HG03457 (cell line): ENCODE data around the gene FASLG.
A peak's percentile ranks its signal among the peaks of the same experiment; 100 is the strongest.

Source experiments
- ATAC-seq: cut with Tn5 transposase; IDR thresholded peaks from one replicate; pipeline ENCODE4 v1.9.1; 2021; ENCODE audit warnings: moderate number of reproducible peaks; ENCODE audit not compliant: unreplicated experiment

FASLG gene

GRCh38 chr1:172642970-172643369 lies 15.9 kb upstream of the FASLG start:
- no peak for ATAC-seq

- no peak for ATAC-seq
These were observed 12.2 kb upstream of the FASLG start for GRCh38 chr1:172646653-172647052.

GRCh38 chr1:172647110-172647564 lies 11.8 kb upstream of the FASLG start:
- no peak for ATAC-seq

GRCh38 chr1:172647987-172648386 lies 10.9 kb upstream of the FASLG start:
- ATAC-seq, result no peak

GRCh38 chr1:172650474-172651193 lies 8.3 kb upstream of the FASLG start:
- no peak for ATAC-seq

- ATAC-seq, result no peak
These were observed 5.7 kb upstream of the FASLG start for GRCh38 chr1:172653015-172653709.

DNA sequence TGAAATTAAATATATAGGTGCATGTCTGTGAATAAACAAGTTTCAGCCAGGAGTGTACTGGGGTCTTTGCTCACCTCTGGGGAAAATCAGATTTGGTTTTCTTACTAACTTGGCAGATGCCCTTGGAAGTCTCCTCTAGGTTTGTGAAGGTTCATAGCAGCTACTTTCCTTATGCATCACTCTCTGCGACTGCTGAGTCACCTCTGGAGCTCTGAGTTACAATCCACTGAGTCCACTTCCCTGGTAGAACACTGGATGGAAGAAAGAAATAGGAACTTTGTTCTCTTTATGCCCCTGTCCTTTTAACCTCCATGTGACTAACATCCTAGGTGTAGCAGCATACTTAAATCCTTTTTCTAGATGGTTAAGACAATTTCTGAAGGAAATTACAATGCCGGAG lies 4.4 kb upstream of the FASLG start:
- ATAC-seq, result no peak

- no peak for ATAC-seq
These were observed 2.3 kb upstream of the FASLG start for GRCh38 chr1:172656576-172656975.

DNA sequence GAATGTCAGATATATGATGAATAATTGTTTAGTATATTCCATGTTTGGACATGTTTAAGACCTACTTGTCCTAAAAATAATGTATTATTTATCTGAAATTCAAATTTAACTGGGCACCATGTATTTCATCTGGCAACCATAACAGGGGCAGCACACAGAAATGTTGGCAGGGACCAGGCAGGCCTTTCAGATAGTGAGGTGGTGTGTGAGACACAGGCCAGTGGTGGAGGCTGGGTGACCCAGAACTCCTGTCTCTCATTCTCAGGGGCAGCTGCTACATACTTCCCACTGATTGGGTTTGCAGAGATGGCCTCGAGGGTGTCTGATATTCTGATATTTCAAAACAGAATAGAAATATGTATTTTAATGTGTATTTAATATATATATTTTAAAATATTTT lies 1.3 kb upstream of the FASLG start:
- no peak for ATAC-seq

DNA sequence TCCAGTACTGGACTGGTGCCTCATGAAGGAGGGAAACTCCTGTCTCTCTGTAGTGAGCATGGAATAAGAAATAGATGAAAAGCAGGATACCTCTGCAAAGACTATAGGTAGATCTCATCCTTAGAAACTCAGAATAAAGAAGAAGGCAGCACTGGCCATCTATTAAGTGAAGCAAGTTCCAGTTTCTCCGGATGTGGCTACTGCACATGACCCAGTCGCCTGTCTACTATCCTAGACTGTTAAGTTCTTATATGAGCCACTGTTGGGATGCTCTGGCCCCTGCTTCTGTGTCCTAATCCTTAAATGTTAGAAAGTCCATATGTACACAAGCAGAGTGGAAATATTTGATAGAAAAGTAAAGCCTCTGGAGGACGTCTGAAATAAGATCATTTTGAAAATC lies 2.2 kb downstream of the FASLG start:
- ATAC-seq, result no peak

DNA sequence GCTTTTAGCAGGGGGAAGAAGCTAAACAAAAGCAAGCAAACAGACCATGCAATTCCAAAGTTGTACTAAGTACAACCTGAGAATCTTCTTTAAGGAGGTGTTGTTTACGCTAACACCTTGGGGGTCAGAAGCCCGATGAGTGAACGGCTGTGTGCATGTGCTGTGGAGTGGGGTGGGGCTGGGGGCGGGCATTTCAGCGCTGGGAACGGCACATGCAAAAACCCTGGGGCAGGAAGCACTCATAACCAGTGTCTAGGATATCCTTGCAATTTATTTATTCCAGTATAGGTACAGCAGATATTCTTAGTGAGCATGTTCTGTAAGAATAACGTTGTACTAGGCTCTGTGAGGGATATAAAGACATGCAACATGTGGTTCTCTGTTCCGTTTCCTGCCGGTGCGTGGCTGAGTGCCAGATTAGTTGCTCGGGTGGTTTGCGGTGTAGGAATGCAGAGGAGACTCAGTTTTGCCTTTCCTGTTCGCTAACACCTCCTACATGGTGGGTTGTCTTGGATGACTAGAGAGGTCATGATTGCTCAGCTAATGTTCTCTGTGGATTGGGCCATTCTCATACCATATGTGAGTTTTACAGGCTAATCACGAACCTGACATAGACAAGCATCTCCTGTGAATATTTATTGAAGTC lies 3.7 kb downstream of the FASLG start:
- ATAC-seq, result peak; percentile 75

GRCh38 chr1:172663732-172664131 lies 4.8 kb downstream of the FASLG start:
- no peak for ATAC-seq

- ATAC-seq, result no peak
These were observed 9.2 kb downstream of the FASLG start for GRCh38 chr1:172668097-172668496.

GRCh38 chr1:172669011-172669410 lies 10.1 kb downstream of the FASLG start:
- ATAC-seq, result no peak

DNA sequence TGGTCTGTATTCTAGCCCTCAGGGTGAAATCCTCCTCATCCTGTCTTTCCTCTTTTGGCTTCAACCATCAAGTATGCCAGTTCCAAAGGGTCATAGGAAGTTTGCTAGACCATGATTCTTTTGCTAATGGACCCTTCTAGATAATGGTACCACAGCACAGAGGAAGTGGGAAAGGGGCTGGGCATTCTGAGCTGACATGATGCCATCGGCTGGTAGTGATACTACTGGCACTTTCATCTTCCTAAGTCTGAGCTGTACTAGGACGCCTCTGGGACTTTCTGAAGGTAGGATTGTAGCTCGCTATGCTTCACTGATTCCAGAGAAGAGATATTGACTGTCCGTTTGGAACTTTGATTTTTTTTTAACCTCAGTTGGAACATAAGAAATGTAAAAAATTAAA lies 11.4 kb downstream of the FASLG start:
- no peak for ATAC-seq

- ATAC-seq, result no peak
These were observed 11.9 kb downstream of the FASLG start for GRCh38 chr1:172670791-172671190.

DNA sequence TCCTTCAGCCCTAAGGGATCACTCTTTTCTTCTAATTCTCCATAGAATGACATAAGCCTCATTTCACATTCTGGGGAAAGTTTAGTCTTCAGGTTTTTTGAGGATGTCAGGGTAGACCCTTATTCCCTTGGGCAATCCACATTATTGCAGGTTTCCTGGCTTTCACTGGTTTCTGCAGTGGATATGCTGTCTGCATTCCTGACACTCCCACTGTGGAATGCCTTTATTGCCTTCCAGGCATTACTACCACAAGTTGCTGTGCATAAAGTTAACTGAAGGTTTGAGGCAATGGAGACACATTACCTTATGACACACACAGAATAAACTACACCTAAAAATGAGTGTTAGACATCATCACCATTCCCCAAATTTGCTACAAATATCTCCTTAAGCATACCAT lies 12.7 kb downstream of the FASLG start:
- no peak for ATAC-seq

- no peak for ATAC-seq
These were observed 13.8 kb downstream of the FASLG start for GRCh38 chr1:172672720-172673119.

GRCh38 chr1:172673761-172674160 lies 14.9 kb downstream of the FASLG start:
- no peak for ATAC-seq

- ATAC-seq, result no peak
These were observed 16.1 kb downstream of the FASLG start for GRCh38 chr1:172674831-172675613.
